Measurements from ENCODE around the gene UBXN1. TPM values are rescaled to one million over a fixed set of nuclear protein-coding genes. Genes with fewer than 3 reads are reported as not detected.
A peak's percentile ranks its signal among the peaks of the same experiment; 100 is the strongest.
"Not testable (repeated sequence)": the region's sequence is repeated elsewhere in the genome, so short reads cannot be mapped to it uniquely, and the experiment has no call there.

Gene UBXN1
- polyA plus RNA-seq, 4 donors: 142 to 224 (median 161) TPM

DNA sequence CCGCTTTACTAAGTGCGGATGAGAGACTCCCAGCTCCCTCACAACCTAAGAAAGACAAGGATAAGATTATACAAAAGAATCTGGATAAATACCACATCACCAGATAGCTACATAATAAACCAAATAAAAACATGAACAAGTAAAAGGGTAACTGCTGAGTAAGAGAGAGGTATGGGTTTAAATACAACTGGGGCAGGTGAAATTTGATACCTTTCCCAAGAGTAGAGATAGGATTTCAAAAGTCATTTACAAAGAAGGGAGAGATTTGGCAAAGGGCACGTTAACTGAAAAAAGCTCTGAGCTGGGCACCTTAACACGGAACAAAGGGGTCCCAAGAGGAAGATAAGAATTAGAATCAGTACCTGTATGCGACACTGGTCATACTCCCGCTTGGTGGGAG lies 1.7 kb downstream of the UBXN1 start:
- Histone ChIP-seq H3K4me1 (ENCODE audit: control insufficient read depth in 3 of 3, insufficient read depth in 2 of 3, low read depth in 1 of 3, low read length in 2 of 3) (peaks cover 2 to 21% (median 4%) of the 10 kb centered on the region in 3 donors), H3K9me3 (ENCODE audit: control insufficient read depth in 2 of 2, insufficient read depth in 1 of 2, low read depth in 1 of 2, low read length in 1 of 2) (no peaks in the 10 kb centered on the region), H3K27ac (ENCODE audit: low read depth in 1 of 3, low read length in 2 of 3) (no peak overlapping the region), H3K36me3 (ENCODE audit: control insufficient read depth in 3 of 3, insufficient read depth in 2 of 3, low read depth in 1 of 3, low read length in 3 of 3) (peaks cover 2 to 35% (median 3%) of the 10 kb centered on the region in 3 donors), H3K27me3 (ENCODE audit: control insufficient read depth in 3 of 3, insufficient read depth in 3 of 3, low read length in 3 of 3) (no peaks in the 10 kb centered on the region), H3K4me3 (ENCODE audit: low read depth in 1 of 3, low read length in 3 of 3) (no peak overlapping the region)
- FAIRE-seq (no peak), DNase-seq (no peak)
- WGBS, 3 donors: 79 to 87% (median 81%) methylated on average over 6 of the region's 6 CpGs

DNA sequence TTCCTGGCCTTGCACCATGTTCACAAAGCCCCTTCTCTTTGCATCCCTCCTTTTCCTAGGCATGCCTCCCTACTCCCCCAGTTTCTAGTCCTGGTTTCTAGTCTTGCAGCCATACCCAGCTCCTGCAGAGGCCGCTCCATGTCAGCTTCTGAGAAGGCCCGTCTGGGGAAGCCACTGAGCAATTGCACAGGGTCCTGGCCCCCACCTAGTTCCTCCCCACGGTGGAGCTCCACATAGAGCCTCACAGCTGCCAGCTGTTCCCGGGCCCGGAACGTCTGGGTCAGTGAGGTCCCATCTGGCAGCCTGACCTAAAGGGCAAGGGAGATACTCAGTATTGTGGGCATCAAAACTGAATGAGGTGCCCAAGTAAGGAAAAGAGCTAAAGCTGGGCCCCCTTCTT lies 2.2 kb downstream of the UBXN1 start:
- Histone ChIP-seq H3K27ac (ENCODE audit: low read depth in 1 of 3, low read length in 2 of 3) (peak overlapping the region in 1 of 3 donors; percentile 25), H3K4me1 (ENCODE audit: control insufficient read depth in 3 of 3, insufficient read depth in 2 of 3, low read depth in 1 of 3, low read length in 2 of 3) (peaks cover 2 to 21% (median 4%) of the 10 kb centered on the region in 3 donors), H3K4me3 (ENCODE audit: low read depth in 1 of 3, low read length in 3 of 3) (no peak overlapping the region), H3K9me3 (ENCODE audit: control insufficient read depth in 2 of 2, insufficient read depth in 1 of 2, low read depth in 1 of 2, low read length in 1 of 2) (no peaks in the 10 kb centered on the region), H3K27me3 (ENCODE audit: control insufficient read depth in 3 of 3, insufficient read depth in 3 of 3, low read length in 3 of 3) (no peaks in the 10 kb centered on the region), H3K36me3 (ENCODE audit: control insufficient read depth in 3 of 3, insufficient read depth in 2 of 3, low read depth in 1 of 3, low read length in 3 of 3) (peaks cover 2 to 35% (median 3%) of the 10 kb centered on the region in 3 donors)
- 48 to 58% (median 54%) methylated on average over 6 of the region's 6 CpGs for WGBS, 3 donors
- FAIRE-seq (no peak), DNase-seq (no peak)

- not testable (repeated sequence) for H3K9me3 ChIP-seq (ENCODE audit: control insufficient read depth in 2 of 2, insufficient read depth in 1 of 2, low read depth in 1 of 2, low read length in 1 of 2); DNase-seq; H3K27ac ChIP-seq (ENCODE audit: low read depth in 1 of 3, low read length in 2 of 3); H3K27me3 ChIP-seq (ENCODE audit: control insufficient read depth in 3 of 3, insufficient read depth in 3 of 3, low read length in 3 of 3); FAIRE-seq; H3K4me3 ChIP-seq (ENCODE audit: low read depth in 1 of 3, low read length in 3 of 3)
- 90 to 95% (median 94%) methylated on average over 10 of the region's 10 CpGs for WGBS, 3 donors
- Histone ChIP-seq H3K36me3 (ENCODE audit: control insufficient read depth in 3 of 3, insufficient read depth in 2 of 3, low read depth in 1 of 3, low read length in 3 of 3) (peaks cover 2 to 35% (median 3%) of the 10 kb centered on the region in 3 donors), H3K4me1 (ENCODE audit: control insufficient read depth in 3 of 3, insufficient read depth in 2 of 3, low read depth in 1 of 3, low read length in 2 of 3) (peaks cover 2 to 21% (median 4%) of the 10 kb centered on the region in 3 donors)
Observed at GRCh38 chr11:62675415-62675814, 3.5 kb downstream of the UBXN1 start.

GRCh38 chr11:62673196-62673525 lies 5.7 kb downstream of the UBXN1 start:
- DNase-seq: no peak
- Histone ChIP-seq H3K27me3 (ENCODE audit: control insufficient read depth in 3 of 3, insufficient read depth in 3 of 3, low read length in 3 of 3) (no peaks in the 10 kb centered on the region), H3K27ac (ENCODE audit: low read depth in 1 of 3, low read length in 2 of 3) (peak overlapping the region in 2 of 3 donors; percentile 27 to 89), H3K36me3 (ENCODE audit: control insufficient read depth in 3 of 3, insufficient read depth in 2 of 3, low read depth in 1 of 3, low read length in 3 of 3) (peaks cover 2 to 44% (median 3%) of the 10 kb centered on the region in 3 donors), H3K4me1 (ENCODE audit: control insufficient read depth in 3 of 3, insufficient read depth in 2 of 3, low read depth in 1 of 3, low read length in 2 of 3) (peaks cover 4 to 16% (median 9%) of the 10 kb centered on the region in 3 donors), H3K4me3 (ENCODE audit: low read depth in 1 of 3, low read length in 3 of 3) (no peak overlapping the region), H3K9me3 (ENCODE audit: control insufficient read depth in 2 of 2, insufficient read depth in 1 of 2, low read depth in 1 of 2, low read length in 1 of 2) (no peaks in the 10 kb centered on the region)
- FAIRE-seq: no peak
- 53 to 79% (median 55%) methylated on average over 2 of the region's 2 CpGs for WGBS, 3 donors

DNA sequence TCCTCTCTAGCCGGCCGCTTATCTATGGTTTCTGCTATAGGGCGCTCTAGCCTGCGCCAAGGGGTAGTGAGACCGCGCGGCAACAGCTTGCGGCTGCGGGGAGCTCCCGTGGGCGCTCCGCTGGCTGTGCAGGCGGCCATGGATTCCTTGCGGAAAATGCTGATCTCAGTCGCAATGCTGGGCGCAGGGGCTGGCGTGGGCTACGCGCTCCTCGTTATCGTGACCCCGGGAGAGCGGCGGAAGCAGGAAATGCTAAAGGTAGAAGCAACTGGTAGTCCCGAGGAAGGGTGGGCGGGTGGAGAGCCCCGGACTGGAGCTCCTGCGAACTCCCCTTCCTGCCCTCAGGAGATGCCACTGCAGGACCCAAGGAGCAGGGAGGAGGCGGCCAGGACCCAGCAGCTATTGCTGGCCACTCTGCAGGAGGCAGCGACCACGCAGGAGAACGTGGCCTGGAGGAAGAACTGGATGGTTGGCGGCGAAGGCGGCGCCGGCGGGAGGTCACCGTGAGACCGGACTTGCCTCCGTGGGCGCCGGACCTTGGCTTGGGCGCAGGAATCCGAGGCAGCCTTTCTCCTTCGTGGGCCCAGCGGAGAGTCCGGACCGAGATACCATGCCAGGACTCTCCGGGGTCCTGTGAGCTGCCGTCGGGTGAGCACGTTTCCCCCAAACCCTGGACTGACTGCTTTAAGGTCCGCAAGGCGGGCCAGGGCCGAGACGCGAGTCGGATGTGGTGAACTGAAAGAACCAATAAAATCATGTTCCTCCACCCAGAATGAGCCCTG lies 7.1 kb downstream of the UBXN1 start, which contains the start of the genes LBHD1 and UQCC3:
TSS of gene LBHD1 (minus strand) at position 660 of the 782 bp plus-strand sequence. CDS start 2,236 bp downstream, outside the sequence.
TSS of gene UQCC3 (plus strand) at position 66 of the 782 bp plus-strand sequence. CDS start at position 139, 73 bp downstream.
- no peaks in the 10 kb centered on the region for H3K9me3 ChIP-seq (ENCODE audit: control insufficient read depth in 2 of 2, insufficient read depth in 1 of 2, low read depth in 1 of 2, low read length in 1 of 2)
- peak within 1 kb of the TSS; percentile 61 to 80 (median 80) for H3K4me3 ChIP-seq (ENCODE audit: low read depth in 1 of 3, low read length in 3 of 3)
- 0 to 1% (median 0%) methylated on average over 57 to 59 of the region's 59 CpGs for WGBS, 3 donors
- H3K36me3 ChIP-seq (ENCODE audit: control insufficient read depth in 3 of 3, insufficient read depth in 2 of 3, low read depth in 1 of 3, low read length in 3 of 3): peaks cover 0 to 43% (median 6%) of the 10 kb centered on the region in 3 donors
- peak; percentile 84 to 92 for DNase-seq
- no peak for FAIRE-seq
- H3K4me1 ChIP-seq (ENCODE audit: control insufficient read depth in 3 of 3, insufficient read depth in 2 of 3, low read depth in 1 of 3, low read length in 2 of 3): peaks cover 4 to 16% (median 7%) of the 10 kb centered on the region in 3 donors
- no peaks in the 10 kb centered on the region for H3K27me3 ChIP-seq (ENCODE audit: control insufficient read depth in 3 of 3, insufficient read depth in 3 of 3, low read length in 3 of 3)
- peak within 1 kb of the TSS; percentile 77 to 89 (median 87) for H3K27ac ChIP-seq (ENCODE audit: low read depth in 1 of 3, low read length in 2 of 3)

GRCh38 chr11:62671236-62671607 lies 7.7 kb downstream of the UBXN1 start:
- DNase-seq: no peak
- H3K4me1 ChIP-seq (ENCODE audit: control insufficient read depth in 3 of 3, insufficient read depth in 2 of 3, low read depth in 1 of 3, low read length in 2 of 3): peaks cover 10 to 22% (median 11%) of the 10 kb centered on the region in 3 donors
- no peaks in the 10 kb centered on the region for H3K9me3 ChIP-seq (ENCODE audit: control insufficient read depth in 2 of 2, insufficient read depth in 1 of 2, low read depth in 1 of 2, low read length in 1 of 2)
- WGBS, 3 donors: 0 to 1% (median 1%) methylated on average over 17 of the region's 17 CpGs
- no peak for FAIRE-seq
- H3K27ac ChIP-seq (ENCODE audit: low read depth in 1 of 3, low read length in 2 of 3): peak overlapping the region; percentile 77 to 89 (median 87)
- H3K27me3 ChIP-seq (ENCODE audit: control insufficient read depth in 3 of 3, insufficient read depth in 3 of 3, low read length in 3 of 3): no peaks in the 10 kb centered on the region
- H3K4me3 ChIP-seq (ENCODE audit: low read depth in 1 of 3, low read length in 3 of 3): peak overlapping the region; percentile 61 to 80 (median 80)
- peaks cover 0 to 44% (median 6%) of the 10 kb centered on the region in 3 donors for H3K36me3 ChIP-seq (ENCODE audit: control insufficient read depth in 3 of 3, insufficient read depth in 2 of 3, low read depth in 1 of 3, low read length in 3 of 3)

DNA sequence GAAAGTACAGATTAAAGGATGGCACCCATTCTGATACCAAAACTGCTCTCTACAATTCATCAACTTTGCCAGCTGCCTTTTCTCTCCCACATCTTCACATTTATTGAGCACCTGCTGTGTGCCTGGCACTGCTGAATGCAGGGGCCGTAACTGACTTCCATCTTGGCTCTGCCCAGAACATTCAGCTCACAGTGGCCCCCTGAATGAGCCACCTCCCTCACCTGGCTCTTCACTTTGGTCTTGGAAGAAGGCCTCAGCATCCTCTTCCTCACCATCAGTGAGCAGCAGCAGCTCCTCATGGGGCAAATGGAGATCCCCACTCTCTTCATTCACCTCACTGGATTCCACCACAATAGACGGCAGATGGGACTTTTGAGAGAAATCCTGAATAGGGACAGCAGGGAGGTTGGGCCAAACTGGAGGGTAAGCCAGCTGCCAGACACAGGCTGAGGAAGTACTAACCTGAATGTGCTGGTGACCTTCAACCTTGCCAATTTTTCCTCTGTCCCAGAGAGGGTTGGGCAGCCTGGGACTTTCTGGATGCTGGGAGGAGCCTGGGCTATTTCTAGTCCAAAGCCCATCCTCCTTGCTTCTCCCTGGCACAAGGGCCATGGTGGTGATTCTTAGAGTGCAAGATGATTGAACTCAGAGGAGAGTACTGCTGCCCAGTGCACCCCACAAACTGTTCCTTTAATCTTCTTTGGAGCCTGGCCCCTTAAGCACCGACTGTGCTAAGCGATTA lies 9.3 kb downstream of the UBXN1 start:
- H3K27me3 ChIP-seq (ENCODE audit: control insufficient read depth in 3 of 3, insufficient read depth in 3 of 3, low read length in 3 of 3): no peaks in the 10 kb centered on the region
- DNase-seq (peak in 1 of 2 donors; percentile 83), FAIRE-seq (no peak)
- H3K36me3 ChIP-seq (ENCODE audit: control insufficient read depth in 3 of 3, insufficient read depth in 2 of 3, low read depth in 1 of 3, low read length in 3 of 3): peaks cover 0 to 39% (median 3%) of the 10 kb centered on the region in 3 donors
- H3K4me1 ChIP-seq (ENCODE audit: control insufficient read depth in 3 of 3, insufficient read depth in 2 of 3, low read depth in 1 of 3, low read length in 2 of 3): peaks cover 10 to 22% (median 11%) of the 10 kb centered on the region in 3 donors
- no peak overlapping the region for H3K4me3 ChIP-seq (ENCODE audit: low read depth in 1 of 3, low read length in 3 of 3)
- peak overlapping the region in 2 of 3 donors; percentile 2 to 52 for H3K27ac ChIP-seq (ENCODE audit: low read depth in 1 of 3, low read length in 2 of 3)
- no peaks in the 10 kb centered on the region for H3K9me3 ChIP-seq (ENCODE audit: control insufficient read depth in 2 of 2, insufficient read depth in 1 of 2, low read depth in 1 of 2, low read length in 1 of 2)
- WGBS, 3 donors: 45 to 69% (median 49%) methylated on average over 4 of the region's 4 CpGs

GRCh38 chr11:62667460-62667859 lies 11.4 kb downstream of the UBXN1 start:
- 68 to 79% (median 77%) methylated on average over 2 of the region's 2 CpGs for WGBS, 3 donors

More at GRCh38 chr11:62667460-62667859, 11.4 kb downstream of the UBXN1 start:
- H3K4me3 ChIP-seq (ENCODE audit: low read depth in 1 of 3, low read length in 3 of 3): no peak overlapping the region
- peaks cover 0 to 32% (median 3%) of the 10 kb centered on the region in 3 donors for H3K36me3 ChIP-seq (ENCODE audit: control insufficient read depth in 3 of 3, insufficient read depth in 2 of 3, low read depth in 1 of 3, low read length in 3 of 3)
- FAIRE-seq (no peak), DNase-seq (no peak)
- H3K9me3 ChIP-seq (ENCODE audit: control insufficient read depth in 2 of 2, insufficient read depth in 1 of 2, low read depth in 1 of 2, low read length in 1 of 2): no peaks in the 10 kb centered on the region
- H3K4me1 ChIP-seq (ENCODE audit: control insufficient read depth in 3 of 3, insufficient read depth in 2 of 3, low read depth in 1 of 3, low read length in 2 of 3): peaks cover 10 to 14% (median 11%) of the 10 kb centered on the region in 3 donors
- no peaks in the 10 kb centered on the region for H3K27me3 ChIP-seq (ENCODE audit: control insufficient read depth in 3 of 3, insufficient read depth in 3 of 3, low read length in 3 of 3)
- H3K27ac ChIP-seq (ENCODE audit: low read depth in 1 of 3, low read length in 2 of 3): no peak overlapping the region
